A549 treated with Mapracorat at 1 μM for 4 hours (cell line): ENCODE data around the gene TMEM106A. TPM values are rescaled to one million over a fixed set of nuclear protein-coding genes. Genes with fewer than 3 reads are reported as not detected.

Experiments used
- total RNA-seq: library from RNA; stranded (reverse); fragments of 200-300 nt; extraction: Qiagen RNA extraction; gene quantifications from 5 replicates; pipeline ENCODE4 v1.2.3, GENCODE V29; 2022

Gene TMEM106A
- 0.75 to 1.6 TPM (median 1.1 TPM) in 5 replicates for total RNA-seq

DNA sequence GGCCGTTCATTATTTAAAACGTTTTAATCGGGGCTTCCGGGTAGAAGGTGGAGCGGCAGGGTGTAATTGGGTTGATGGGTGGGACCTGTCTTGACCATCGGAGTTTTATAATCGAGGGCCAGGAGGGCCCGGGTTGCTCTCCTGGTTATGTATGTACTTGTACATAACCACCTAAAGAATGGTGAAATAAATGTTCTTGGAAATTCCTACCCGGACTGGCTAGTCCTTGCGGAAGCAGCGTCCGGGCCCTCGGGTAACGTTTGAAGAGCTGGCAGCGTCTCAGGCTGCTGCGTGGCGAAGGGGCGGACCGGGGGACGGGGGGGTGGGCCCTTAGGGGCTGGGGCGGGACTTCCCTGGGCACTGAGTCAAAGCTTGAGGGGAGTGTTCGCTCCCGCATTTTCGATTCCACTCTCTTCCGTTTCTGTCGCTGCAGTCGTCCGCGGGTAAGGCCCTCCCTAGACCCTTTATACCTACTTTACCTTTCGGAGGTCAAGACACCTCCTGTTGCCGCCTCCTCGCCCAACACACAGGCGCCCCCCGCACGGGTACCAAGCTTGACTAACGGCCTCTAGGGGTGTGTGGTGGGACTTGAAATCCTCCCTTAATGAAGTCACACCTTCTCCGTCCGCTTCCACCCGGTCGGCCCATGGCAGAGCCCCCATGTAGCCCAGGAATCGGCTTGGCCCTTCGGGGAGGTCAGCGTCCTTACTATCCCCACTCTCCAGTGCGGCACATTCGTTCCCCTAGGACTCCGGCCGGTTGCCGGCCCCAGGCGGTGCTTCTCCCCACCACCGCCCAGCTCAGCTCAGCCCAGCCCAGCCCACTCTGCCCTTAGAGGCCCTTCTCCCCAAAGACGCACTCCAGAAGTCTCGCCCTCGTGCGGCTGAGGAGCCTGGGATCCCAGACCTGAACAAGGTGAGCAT lies at the start of gene TMEM106A:
TSS of gene TMEM106A (plus strand) at position 396 of the 923 bp plus-strand sequence. CDS start 1,167 bp downstream, outside the sequence.

DNA sequence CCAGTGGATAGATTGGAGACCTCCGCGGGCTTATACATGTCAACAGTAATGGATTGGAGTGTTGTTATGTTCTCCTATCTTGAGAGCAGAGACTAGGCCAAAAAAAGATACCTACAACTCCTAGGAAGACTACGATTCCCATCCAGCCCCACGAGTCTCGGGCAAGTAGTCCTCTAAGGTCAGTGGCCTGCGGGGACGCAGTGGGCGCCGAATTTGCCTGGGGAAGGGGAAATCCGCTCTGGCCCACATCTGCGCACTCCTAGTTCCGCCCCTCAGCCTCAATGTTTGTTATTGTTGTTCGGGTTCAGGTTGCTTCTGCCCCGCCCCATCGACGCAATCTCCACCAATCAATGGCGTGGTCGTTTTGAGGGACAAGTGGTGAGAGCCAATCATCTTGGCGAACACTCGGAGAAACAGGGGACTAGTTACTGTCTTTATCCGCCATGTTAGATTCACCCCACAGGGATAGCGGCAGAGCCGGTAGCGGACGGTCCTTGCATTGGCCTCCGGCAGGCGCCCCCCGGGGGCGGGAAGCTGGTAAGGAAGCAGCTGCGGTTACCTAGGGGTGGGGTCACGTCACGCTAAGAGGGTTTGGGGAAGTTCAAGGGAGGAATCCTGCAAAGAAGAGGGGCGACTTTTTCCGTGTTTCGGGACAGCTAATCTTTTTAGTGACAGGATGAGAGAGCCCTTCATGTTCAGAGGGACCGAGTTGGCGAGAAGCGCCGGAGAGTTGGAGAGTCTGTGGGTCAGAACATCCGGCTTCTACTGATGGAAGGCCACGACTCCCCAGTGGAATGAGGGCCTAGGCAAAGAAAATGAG lies 40.7 kb upstream of the TMEM106A start, which contains the start of gene NBR1:
TSS of gene NBR1 (plus strand) at position 449 of the 820 bp plus-strand sequence. CDS start 4,586 bp downstream, outside the sequence.

GRCh38 chr17:43228020-43228782 lies 16.5 kb downstream of the TMEM106A start, which contains the start of gene CCDC200:
Gene CCDC200 (minus strand): TSS chr17:43228623. CDS start chr17:43228554, 69 bp downstream.

DNA sequence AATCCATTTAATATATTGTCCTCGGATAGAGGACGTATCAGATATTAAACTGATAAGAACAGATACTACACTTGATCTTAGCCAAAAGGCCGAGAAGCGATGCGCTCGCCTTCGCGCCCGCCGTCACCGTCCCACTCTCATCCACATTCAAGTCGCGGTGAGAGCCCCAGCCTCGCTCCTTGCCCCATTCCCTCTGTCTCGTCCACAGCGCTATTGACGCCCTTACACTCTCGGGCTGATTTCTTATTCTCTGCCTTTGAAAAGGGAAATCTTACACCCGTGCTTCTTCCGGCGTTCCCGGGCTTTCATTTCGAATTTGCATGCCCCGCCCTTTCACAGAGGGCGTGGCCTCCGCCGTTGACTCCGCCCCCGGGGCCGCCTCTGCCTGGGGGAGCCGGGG lies 22.2 kb downstream of the TMEM106A start, which contains the start of gene RNU2-1:
TSS of gene RNU2-1 (minus strand) at position 101 of the 400 bp plus-strand sequence.

Other genes starting within 250 kb of the TMEM106A start
- gene AARSD1, start 247.4 kb upstream of the TMEM106A start, total RNA-seq: 54.2 to 63.4 TPM (median 55.0 TPM) in 5 replicates
- 0.45 to 1.3 TPM (median 1.1 TPM) in 5 replicates for gene PTGES3L, start 231.8 kb upstream of the TMEM106A start, total RNA-seq
- 18.3 to 23.4 TPM (median 21.1 TPM) in 5 replicates for gene RUNDC1, start 231.3 kb upstream of the TMEM106A start, total RNA-seq
- gene RPL27, start 213.5 kb upstream of the TMEM106A start, total RNA-seq: 2,842 to 4,004 TPM (median 3,048 TPM) in 5 replicates
- 18.7 to 21.2 TPM (median 18.8 TPM) in 5 replicates for gene IFI35, start 205.1 kb upstream of the TMEM106A start, total RNA-seq
- gene VAT1, start 189.5 kb upstream of the TMEM106A start, total RNA-seq: 205 to 250 TPM (median 230 TPM) in 5 replicates
- 0.11 to 0.19 TPM (median 0.16 TPM) in 5 replicates for gene RND2, start 186.6 kb upstream of the TMEM106A start, total RNA-seq
- gene BRCA1, start 86.5 kb upstream of the TMEM106A start, total RNA-seq: 19.7 to 25.4 TPM (median 24.1 TPM) in 5 replicates
- gene NBR1, start 40.7 kb upstream of the TMEM106A start, total RNA-seq: 31.4 to 41.4 TPM (median 40.8 TPM) in 5 replicates
- not detected in 5 replicates for gene CCDC200, start 16.7 kb downstream of the TMEM106A start, total RNA-seq
- gene RNU2-1, start 22.1 kb downstream of the TMEM106A start, total RNA-seq: not detected in 5 replicates
- gene ARL4D, start 187.1 kb downstream of the TMEM106A start, total RNA-seq: 19.4 to 29.9 TPM (median 23.8 TPM) in 5 replicates